ENCODE results near the gene PPP6R1. TPM values are rescaled to one million over a fixed set of nuclear protein-coding genes. Genes with fewer than 3 reads are reported as not detected.

PPP6R1 gene
- total RNA-seq, 1 experiment from 2014 or later = 131 TPM

- DNase-seq (ENCODE audit: low spot score) = no peak
Observed at GRCh38 chr19:55181740-55182139, 77.1 kb downstream of the PPP6R1 start.

Small RNA genes within 50 kb of the gene (small RNA-seq; reads per million reads assigned to genes)
- not detected for gene MIR6802
- gene MIR6803 = not detected
- gene MIR6804 = not detected

Other genes with a start within 250 kb of the PPP6R1 start
- gene GP6, start 220.8 kb downstream of the PPP6R1 start, total RNA-seq (2014; rRNA removed; shearing (Covaris generic)) = 0.05 TPM in 1 of 2 replicates, not detected in the other
- gene RDH13, start 195.9 kb downstream of the PPP6R1 start, total RNA-seq (2014; rRNA removed; shearing (Covaris generic)) = 107 and 119 TPM in 2 replicates
- 543 and 612 TPM in 2 replicates for gene EPS8L1, start 183.1 kb downstream of the PPP6R1 start, total RNA-seq (2014; rRNA removed; shearing (Covaris generic))
- gene PPP1R12C, start 141.4 kb downstream of the PPP6R1 start, total RNA-seq (2014; rRNA removed; shearing (Covaris generic)) = 227 and 261 TPM in 2 replicates
- 4.5 and 5.0 TPM in 2 replicates for gene TNNT1, start 109.8 kb downstream of the PPP6R1 start, total RNA-seq (2014; rRNA removed; shearing (Covaris generic))
- 11.1 and 20.3 TPM in 2 replicates for gene TNNI3, start 101.3 kb downstream of the PPP6R1 start, total RNA-seq (2014; rRNA removed; shearing (Covaris generic))
- gene DNAAF3, start 92.4 kb downstream of the PPP6R1 start, total RNA-seq (2014; rRNA removed; shearing (Covaris generic)) = 17.3 and 21.1 TPM in 2 replicates
- 0.71 and 1.5 TPM in 2 replicates for gene SYT5, start 78.7 kb downstream of the PPP6R1 start, total RNA-seq (2014; rRNA removed; shearing (Covaris generic))
- 87.1 and 103 TPM in 2 replicates for gene PTPRH, start 49.5 kb downstream of the PPP6R1 start, total RNA-seq (2014; rRNA removed; shearing (Covaris generic))
- 9.9 and 10.6 TPM in 2 replicates for gene TMEM86B, start 30.3 kb downstream of the PPP6R1 start, total RNA-seq (2014; rRNA removed; shearing (Covaris generic))
- gene HSPBP1, start 21.1 kb upstream of the PPP6R1 start, total RNA-seq (2014; rRNA removed; shearing (Covaris generic)) = 173 and 177 TPM in 2 replicates
- 0.37 and 1.9 TPM in 2 replicates for gene BRSK1, start 25.0 kb upstream of the PPP6R1 start, total RNA-seq (2014; rRNA removed; shearing (Covaris generic))
- 12.5 and 19.7 TPM in 2 replicates for gene TMEM150B, start 66.3 kb upstream of the PPP6R1 start, total RNA-seq (2014; rRNA removed; shearing (Covaris generic))
- gene KMT5C, start 80.9 kb upstream of the PPP6R1 start, total RNA-seq (2014; rRNA removed; shearing (Covaris generic)) = 86.3 and 96.2 TPM in 2 replicates
- gene COX6B2, start 95.7 kb upstream of the PPP6R1 start, total RNA-seq (2014; rRNA removed; shearing (Covaris generic)) = 0.92 and 2.7 TPM in 2 replicates
- not detected in 2 replicates for gene GARIN5B, start 104.2 kb upstream of the PPP6R1 start, total RNA-seq (2014; rRNA removed; shearing (Covaris generic))
- 0.31 and 2.8 TPM in 2 replicates for gene IL11, start 111.4 kb upstream of the PPP6R1 start, total RNA-seq (2014; rRNA removed; shearing (Covaris generic))
- not detected in 2 replicates for gene TMEM190, start 117.8 kb upstream of the PPP6R1 start, total RNA-seq (2014; rRNA removed; shearing (Covaris generic))
- gene TMEM238, start 125.3 kb upstream of the PPP6R1 start, total RNA-seq (2014; rRNA removed; shearing (Covaris generic)) = 87.8 and 92.7 TPM in 2 replicates
- 1,121 and 1,134 TPM in 2 replicates for gene RPL28, start 126.9 kb upstream of the PPP6R1 start, total RNA-seq (2014; rRNA removed; shearing (Covaris generic))
- gene UBE2S, start 148.8 kb upstream of the PPP6R1 start, total RNA-seq (2014; rRNA removed; shearing (Covaris generic)) = 2,696 and 2,806 TPM in 2 replicates
- gene SHISA7, start 184.3 kb upstream of the PPP6R1 start, total RNA-seq (2014; rRNA removed; shearing (Covaris generic)) = not detected in 2 replicates
- 323 and 339 TPM in 2 replicates for gene ISOC2, start 202.6 kb upstream of the PPP6R1 start, total RNA-seq (2014; rRNA removed; shearing (Covaris generic))
- 0.41 and 0.83 TPM in 2 replicates for gene C19orf85, start 205.7 kb upstream of the PPP6R1 start, total RNA-seq (2014; rRNA removed; shearing (Covaris generic))
- 29.9 TPM in 2 replicates for gene ZNF628, start 217.6 kb upstream of the PPP6R1 start, total RNA-seq (2014; rRNA removed; shearing (Covaris generic))
- 28.9 and 34.9 TPM in 2 replicates for gene NAT14, start 226.2 kb upstream of the PPP6R1 start, total RNA-seq (2014; rRNA removed; shearing (Covaris generic))
- 0.18 TPM in 1 of 2 replicates, not detected in the other for gene SSC5D, start 229.4 kb upstream of the PPP6R1 start, total RNA-seq (2014; rRNA removed; shearing (Covaris generic))

Measured in HT-29 (cell line).